GM19328 (cell line): ENCODE measurements around the gene AUTS2.
A peak's percentile ranks its signal among the peaks of the same experiment; 100 is the strongest.

Source experiments
- ATAC-seq: cut with Tn5 transposase; IDR thresholded peaks from one replicate; pipeline ENCODE4 v1.9.1; 2021; ENCODE audit warnings: mild to moderate bottlenecking, moderate library complexity; ENCODE audit not compliant: unreplicated experiment

The AUTS2 gene

DNA sequence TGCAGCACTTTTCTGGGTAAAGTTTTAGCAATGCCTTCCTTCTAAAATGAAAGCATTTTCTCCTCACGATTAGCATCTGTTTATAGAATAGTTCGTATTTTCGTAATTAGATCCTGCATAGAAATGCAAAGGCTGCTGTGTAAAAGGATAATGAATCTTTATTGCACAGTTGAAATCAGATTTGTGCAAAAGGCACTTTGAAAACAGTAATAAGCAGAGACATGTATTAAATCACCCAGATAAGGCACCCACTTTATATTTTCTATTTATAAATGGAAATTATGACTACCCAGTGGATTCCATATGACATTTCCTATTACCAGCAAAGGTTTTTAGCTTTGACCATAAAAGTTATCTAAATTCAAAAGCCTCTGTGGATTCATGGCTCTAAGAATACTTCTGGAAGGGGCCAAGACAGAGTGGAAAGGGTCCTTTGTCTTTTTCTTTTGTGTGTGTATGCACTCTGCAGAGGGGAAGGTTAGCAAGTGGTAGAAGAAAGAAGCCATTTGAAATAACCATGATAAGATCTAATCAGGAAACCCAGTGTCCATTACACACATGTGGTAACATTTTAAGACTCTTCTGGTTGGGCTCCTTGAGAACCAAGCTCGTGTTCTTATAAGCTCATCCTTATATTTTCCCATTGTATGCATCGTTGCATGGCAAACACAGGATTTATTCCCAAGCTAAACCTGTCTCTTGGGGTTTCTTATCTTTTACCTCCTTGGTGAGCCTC lies 612.1 kb downstream of the AUTS2 start:
- ATAC-seq, result no peak

DNA sequence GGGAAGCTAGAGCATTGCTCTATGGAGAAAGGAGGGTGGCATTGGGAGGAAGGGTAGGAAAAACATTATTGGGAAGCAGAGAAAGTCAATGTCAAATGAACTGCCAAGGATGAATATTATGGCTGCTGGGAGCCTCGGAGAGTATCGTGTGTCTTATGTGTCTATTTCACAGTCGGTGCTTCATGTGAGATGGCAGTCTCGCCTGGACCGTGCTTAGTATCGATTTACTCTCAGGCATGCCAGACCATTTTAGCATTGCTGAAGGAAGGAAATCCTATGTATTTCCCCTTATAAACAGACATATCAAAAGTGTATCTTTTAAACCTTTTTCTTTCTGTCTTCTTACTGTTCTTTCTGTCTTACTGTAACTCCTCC lies 612.6 kb downstream of the AUTS2 start:
- ATAC-seq, result no peak

DNA sequence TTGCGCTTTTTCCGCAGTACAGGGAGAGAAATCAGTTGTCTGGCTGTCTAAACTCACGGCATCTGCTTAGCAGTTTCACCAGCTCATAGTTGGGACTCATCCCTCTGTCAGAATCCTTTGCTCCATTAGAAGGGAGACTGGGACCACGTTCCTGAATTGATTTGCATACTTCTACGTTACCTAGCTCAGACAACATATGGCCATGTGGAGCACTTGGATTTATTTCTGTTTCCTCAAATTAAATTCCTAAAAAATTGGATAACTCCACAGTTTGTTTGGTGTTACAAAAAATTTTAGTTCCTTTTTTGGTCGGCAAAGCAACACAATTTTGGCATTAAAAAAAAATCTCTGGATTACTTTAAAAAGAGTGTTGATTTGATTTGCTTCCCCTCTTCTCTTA lies 614.0 kb downstream of the AUTS2 start:
- ATAC-seq, result no peak

DNA sequence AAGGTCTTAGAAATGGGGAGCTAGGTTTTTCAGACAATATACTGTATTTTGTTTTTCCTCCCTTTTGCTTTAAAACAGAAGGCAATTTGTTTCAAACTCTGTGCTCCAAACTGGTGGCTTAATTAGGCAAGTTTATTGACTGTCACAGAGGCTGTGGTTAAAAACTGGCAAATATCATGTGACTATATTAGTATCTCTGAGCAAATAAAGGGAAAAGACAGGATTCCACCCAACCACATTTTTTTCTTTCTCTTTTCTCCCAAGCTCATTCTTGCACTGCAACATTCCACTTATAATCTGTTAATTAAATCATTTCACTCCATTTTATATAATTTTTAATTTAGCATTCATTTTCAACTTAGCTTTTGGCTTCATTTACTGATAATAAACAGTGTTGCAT lies 615.8 kb downstream of the AUTS2 start:
- ATAC-seq, result no peak

DNA sequence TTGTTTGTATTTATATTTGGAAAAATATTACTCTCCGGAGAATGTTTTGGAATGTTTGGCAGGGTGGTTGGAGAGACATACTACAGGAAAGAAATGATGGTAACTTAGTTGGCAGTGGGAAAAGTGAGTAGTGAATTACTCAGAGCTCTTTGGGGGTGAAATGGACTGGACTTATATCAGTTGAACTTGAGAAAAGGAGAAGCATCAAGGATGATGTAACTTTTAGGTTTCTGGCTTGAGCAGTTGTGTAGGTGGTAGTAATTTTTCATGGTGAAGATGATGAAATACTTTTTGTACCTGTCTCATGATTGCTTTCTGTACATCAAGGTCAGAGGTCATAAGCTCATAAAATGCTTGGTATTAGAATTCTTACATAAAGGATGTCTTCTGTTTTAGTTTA lies 617.2 kb downstream of the AUTS2 start:
- no peak for ATAC-seq

DNA sequence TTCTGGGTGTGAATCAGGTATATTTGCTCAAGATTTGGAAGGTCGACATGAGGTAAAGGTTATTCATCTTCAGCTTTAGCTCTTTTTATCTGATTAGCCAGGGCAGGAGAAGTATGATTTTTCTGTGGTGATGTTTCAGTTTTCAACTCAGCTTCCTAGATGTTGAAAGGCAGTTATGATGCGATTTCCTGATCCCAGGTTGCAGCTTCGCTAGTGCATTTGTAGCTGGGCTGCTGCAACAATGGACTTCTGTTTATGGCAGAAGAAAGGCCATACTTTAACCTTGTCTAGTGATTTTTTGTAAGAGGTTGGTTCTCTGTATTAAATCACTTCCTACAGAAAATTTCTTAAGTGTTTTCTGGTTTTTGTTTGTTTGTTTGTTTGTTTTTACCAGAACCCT lies 619.3 kb downstream of the AUTS2 start:
- ATAC-seq, result no peak

DNA sequence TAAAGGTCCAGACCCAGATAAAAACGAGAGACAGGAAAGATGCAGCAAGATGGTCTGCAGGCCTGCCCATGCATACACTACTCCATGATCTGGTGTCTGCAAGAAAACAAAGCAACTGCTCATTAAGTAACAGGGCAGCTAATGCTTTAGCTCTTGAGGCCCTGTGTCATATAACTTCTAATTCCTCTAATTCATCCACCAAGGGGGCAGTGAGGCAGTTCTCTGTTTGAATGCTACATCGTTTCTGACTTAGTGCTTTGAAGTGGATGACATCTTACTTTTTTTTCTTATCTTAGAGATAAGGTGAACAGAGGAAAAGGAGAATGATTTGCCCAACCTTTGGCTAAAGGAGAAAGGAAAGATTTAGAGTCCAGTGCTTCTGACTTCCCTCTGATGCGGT lies 619.7 kb downstream of the AUTS2 start:
- ATAC-seq, result no peak

DNA sequence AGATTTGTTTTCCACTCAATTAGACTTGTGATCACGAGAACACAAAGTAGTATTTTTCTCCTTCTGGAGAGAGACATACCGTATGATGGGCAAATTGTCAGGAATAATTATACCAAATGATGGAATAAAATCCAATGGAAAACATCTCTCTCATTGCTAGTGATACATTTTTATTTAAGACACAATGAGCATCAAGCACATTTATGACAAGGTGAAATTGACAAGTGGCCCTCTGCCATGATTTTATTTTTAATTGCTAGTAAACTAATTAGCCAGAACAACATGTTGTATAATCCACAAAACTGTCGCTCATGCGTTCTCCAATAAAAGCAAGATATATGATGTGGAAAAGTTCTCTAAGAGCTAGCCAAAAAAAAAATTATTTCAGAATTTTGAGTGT lies 620.8 kb downstream of the AUTS2 start:
- no peak for ATAC-seq

DNA sequence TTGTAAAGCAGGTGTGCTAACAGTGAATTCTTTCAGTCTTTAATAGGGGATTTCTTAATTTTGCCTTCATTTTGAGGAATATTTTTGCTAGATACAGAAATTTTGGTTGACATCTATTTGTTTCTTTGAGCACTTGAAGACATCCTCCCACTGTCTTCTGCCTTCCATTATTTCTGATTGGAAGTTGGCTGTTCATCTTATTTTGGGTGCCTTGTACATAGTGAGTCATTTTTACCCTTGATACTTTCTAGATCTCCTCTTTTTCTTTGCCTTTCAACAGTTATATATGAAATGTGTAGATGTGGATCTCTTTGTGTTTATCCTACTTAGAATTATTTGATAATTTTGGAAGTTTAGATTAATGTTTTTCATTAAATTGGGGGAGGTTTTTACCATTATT lies 631.0 kb downstream of the AUTS2 start:
- ATAC-seq, result no peak

DNA sequence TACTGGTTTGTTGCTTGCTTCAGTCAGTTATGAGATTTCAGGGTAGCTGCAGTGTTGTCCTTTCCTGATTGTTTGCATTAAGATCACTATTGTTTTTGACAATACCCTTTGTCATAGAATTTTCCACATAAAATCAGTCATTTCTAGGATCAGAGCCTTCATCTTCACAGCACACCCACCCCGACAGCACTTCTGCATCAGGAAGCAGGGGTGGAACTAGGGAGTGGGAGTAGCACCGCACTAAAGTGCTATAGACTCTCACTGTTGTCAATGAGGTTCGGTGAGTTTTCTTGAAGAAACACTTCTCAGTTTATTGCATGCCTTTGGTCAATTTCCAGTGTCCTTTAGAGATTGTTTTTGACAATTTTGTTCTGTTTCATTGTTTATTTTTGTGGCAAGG lies 632.5 kb downstream of the AUTS2 start:
- ATAC-seq, result no peak

DNA sequence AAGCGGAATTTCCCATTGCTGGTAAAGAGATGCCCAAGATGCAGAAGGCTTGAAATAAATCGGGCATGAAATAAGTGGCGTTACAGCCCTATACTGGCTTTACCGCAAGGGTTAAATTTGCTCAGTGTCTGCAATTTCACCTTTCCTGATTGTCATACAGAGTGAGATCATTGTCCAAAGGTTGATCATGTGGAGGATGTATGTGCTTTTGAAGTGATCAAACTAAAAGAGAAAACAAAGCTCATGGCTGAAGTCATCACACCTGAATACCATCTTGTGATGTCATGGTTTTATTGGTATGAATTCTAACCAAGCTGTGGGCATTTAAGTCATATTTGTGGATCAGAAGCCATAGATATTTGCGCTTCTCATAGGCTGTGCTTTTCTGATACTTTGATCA lies 635.5 kb downstream of the AUTS2 start:
- no peak for ATAC-seq

DNA sequence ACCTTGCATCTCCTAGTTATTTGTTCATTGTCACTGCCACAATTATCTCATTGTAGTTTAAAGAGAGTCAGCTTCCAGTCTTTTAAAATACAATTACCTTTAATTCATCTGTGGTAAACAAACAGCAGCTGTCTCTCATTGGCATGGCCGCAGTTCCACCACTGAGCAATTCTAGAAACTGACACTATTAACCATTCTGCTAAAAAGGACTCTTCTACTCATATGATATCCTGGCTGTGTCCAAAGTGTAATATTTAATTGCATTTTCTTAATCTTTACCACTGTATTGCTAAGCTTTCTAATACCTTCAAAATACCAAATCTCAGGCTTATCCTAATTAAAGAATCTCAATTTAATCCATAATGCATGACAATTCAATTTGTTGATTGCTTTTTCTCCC lies 639.0 kb downstream of the AUTS2 start:
- ATAC-seq, result no peak

DNA sequence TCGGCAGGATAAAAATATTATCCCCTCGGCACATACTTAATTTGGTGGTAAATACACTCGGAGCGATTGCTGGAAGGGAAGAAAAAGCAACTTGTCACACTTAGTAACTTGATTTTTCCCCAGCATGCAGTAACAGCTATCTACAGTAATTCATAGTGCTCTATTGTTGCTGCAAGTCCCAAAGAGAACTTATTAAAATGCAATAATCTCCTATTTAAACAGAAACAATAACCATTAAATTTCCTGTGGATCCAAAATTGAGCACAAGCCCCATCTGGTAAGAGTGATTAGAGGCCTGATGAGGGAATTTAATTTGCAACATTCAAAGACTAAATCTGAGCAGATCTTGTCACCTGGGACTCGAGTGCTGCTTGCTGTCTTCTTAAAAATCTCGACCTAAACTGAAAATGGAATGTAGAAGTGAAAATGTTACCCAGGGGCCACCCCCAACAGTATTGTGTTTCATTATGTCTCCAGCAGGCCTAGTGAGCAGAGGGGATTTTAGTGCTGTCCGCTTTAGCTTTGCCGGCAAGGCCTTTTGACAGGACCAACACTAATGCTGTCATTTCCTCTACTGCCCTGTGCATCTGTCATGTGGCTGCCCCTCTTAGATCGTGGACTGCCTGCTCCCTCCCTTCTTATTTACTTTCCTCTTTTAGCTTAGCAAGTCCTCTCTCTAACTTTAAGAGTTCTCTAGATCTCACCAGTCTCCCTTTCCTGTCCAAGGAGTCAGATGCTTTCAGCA lies 639.7 kb downstream of the AUTS2 start:
- ATAC-seq, result peak; percentile 97

DNA sequence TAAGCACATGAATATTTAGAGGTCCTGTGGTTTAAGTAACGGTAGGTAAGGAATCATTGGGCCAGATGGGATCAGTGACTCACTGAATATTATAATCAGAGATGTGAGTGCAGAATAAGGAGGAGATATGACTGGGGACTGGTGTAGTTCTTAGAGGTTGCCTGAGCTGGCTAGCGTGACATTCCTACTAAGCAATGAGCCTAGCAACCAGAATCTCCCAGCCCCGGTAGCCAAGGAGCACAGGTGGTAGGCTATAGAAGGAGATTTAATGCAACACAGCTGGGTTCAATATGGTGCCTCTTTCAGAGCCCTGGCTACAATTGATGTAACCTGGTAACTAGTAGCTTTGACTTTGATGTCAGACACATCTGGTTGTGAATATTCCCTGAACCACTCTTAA lies 641.6 kb downstream of the AUTS2 start:
- ATAC-seq, result no peak

DNA sequence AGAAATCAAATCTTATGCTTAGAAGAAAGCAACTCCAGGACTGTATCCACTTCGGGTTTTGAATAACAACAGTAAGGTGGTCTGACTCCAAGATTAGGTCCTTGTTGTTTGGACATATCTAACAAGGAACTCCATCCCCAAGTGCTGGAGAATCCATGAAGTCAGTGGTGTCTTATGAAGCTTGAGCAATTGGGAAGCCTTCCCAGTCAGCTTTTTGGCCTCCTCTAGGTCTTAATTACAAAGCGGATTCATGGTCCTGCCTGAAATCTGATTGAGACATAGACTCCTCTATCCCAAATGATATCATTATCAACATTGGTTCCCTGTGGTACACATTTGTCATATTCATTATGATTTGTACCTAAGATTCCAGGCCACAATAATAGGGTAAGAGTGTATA lies 642.6 kb downstream of the AUTS2 start:
- no peak for ATAC-seq

DNA sequence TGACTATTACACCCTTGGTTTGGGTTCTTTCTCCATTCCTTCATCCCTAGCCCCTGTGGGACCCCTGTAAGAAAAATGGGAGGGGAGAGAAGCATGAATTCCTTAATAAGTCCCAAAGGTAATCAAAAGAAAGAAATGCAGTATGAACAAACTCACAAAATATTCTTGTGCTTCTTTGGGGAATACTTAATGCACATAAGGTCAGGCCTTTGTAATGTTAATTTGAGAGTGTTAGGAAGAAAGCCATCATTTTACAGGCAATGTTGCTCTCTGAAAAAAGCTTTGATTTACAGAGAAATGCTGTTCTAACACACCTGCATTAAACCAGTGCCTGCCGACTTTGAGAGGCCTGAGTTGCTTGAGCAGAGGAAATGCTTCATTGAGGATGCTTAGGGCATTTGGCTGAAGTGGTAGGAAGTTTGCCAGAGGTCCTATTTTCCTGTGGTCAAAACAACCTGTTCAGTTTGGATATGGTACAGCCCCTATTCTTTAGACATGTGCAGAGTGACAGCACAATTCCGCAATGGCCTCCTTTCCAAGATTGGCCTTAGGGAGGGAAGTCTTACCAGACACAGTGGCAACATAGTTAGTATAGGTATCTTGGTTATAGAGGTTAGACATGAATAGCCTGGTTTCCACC lies 643.4 kb downstream of the AUTS2 start:
- no peak for ATAC-seq

DNA sequence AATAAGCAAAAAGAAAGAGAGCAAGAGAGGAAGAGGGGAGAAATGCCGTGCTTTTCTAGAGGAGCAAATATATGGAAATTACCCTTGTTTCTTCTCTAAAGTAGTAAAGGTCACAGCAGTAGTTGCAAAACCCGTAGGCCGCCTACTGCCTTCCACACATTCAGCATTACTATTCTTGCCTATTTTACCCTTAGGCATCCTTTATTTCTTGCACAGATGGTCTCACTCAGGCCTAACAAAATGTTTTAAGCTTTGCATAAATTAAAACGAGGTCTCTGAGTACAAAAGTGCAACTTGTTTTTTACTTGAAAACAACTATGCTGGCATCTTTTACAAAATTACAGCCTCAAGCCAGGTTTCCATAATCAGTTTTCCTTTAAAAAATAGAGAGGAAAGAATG lies 644.6 kb downstream of the AUTS2 start:
- ATAC-seq, result no peak

DNA sequence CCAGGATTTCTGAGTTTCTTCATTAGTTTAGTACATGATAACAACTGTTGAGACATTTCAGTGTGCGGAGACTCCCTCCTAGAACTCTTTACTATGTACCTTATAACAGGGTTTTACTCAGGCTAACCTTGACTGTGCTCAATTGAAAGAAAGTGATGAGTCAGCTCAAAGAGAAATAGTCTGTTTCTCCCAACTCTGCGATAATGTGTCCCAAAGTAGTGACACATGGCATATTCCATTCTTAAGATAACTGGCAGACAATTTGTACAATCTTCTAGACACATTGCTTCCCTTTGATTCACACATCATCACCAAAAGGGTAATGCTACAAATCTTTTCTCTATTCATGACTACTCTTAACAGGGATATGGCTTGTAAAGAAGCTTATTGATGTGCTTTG lies 645.2 kb downstream of the AUTS2 start:
- ATAC-seq, result no peak

DNA sequence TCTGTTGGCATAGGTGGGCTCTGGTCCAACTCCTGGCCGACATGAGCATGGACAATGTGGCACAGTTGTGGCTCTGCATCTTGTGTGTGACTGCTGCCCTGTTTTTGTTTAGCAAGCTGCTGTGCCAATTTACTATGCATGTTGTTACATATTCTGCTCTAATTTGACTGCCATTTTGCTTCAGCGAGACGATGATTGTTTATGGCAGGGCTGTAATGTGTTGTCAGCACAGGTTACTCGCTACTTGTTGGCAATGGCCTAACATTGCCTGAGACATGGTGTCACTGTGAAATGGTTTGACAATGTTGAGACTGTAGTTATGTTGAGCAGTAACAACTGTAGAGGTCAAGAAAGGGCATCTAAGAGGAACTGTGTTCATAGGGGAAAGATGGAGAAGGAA lies 659.6 kb downstream of the AUTS2 start:
- no peak for ATAC-seq

DNA sequence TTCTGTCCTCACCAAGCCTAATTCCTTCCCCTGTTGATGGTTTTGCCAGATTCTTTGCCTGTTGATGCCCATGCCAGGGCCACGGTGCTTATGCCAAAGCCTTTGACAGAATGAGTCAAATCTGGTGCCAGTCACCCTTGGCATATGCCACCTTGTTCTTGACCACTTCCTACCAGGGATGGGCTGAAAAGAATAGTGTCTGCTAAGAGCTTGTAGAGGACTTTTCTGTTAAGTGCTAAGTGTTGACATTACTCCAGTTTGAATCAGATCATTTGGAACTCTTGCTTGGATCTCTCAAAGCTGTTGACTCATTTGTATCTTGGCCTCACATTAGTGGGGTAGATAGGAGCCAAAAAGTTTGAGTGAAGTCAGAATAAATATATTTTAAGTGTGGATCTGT lies 661.2 kb downstream of the AUTS2 start:
- ATAC-seq, result no peak

DNA sequence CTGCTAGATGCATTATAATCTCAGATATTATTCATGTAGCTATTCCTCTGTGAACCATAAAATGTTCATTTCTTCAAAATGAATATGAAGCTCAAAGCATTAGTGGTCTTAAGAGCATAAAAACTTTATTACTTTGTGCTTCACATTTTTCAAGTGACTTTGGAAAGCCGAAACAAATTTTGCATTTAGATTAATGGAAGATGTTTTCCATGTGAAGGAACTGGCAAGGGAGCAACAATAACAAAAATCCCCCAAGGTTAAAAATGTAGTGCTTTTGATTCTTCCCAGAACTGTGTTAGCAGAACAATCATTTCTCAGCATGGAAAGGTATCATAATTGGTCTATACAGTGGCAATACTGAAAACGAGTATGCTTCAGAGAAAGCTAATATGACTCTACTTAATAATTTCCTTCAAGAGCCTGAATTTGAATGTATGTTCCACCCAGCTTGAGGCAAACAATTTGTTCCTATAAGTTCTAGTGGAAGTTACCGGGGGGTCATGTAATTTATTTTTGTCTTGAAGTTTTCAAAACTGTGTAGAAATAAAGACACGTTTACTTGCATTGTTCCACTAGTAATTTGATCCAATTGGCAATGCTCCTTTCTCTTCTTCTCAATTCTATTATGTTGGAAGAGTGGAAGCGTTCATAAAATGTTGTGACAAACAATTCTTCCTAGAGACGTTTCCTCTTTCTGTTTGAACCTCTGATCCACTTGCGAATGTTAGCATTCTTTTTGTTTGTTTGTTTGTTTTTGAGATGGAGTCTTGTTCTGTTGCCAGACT lies 665.4 kb downstream of the AUTS2 start:
- ATAC-seq, result no peak

DNA sequence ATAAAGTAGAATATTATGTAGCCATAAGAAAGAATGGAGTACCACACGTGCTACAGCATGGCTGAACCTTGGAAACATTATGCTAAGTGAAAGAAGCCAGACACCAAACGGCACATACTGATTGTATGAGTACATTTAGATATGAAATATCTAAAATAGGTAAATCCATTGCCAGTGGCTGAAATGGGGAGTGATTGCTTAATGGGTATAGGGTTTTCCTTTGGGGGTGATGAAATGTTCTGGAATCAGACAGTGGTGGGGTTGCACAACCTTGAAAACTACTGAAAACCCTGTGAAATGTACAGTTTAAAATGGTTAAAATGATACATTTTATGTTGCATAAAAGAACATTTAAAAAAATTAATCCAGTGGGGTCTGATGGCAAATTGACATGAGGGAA lies 667.9 kb downstream of the AUTS2 start:
- ATAC-seq, result no peak
